Tibial artery (tissue), 4 donors: ENCODE results near the gene PSD4.
A peak's percentile ranks its signal among the peaks of the same experiment; 100 is the strongest.

Experiments
- DNase-seq, 2 donors: peaks; one replicate each; pipeline ENCODE4 v3.0.0-alpha.2; 2019
- H3K27ac ChIP-seq, 2 donors: fragments of 200-600 bp; sonication (generic) in 1 of 2; 1 replicate in 1 of 2; 2 replicates in 1 of 2; pipeline ENCODE4 v1.5.1; 2018 to 2019; ENCODE audit warnings: mild to moderate bottlenecking in 1 of 2
- H3K27me3 ChIP-seq, 2 donors: fragments of 200-600 bp; sonication (generic) in 1 of 2; one replicate each; pipeline versions ENCODE4 v1.5.1 to v1.6.0; 2016 to 2019
- H3K36me3 ChIP-seq, 3 donors: fragments of 200-600 bp; sonication (generic) in 2 of 3; one replicate each; pipeline ENCODE4 v1.5.1; 2016 to 2019; ENCODE audit warnings: mild to moderate bottlenecking in 2 of 3
- H3K4me1 ChIP-seq, 4 donors: fragments of 200-600 bp; sonication (generic) in 2 of 4; 1 replicate in 3 of 4; 2 replicates in 1 of 4; pipeline ENCODE4 v1.5.1; 2016 to 2019
- H3K4me3 ChIP-seq, 2 donors: fragments of 200-600 bp; sonication (generic) in 1 of 2; 1 replicate in 1 of 2; 2 replicates in 1 of 2; pipeline ENCODE4 v1.5.1; 2018 to 2019; ENCODE audit warnings: mild to moderate bottlenecking in 2 of 2
- H3K9me3 ChIP-seq, 3 donors: fragments of 200-600 bp; sonication (generic) in 1 of 3; one replicate each; pipeline ENCODE4 v1.5.1; 2016 to 2019
- CTCF ChIP-seq, 2 experiments: fragments of 200-600 bp in 1 of 2; fragments of 450-650 bp in 1 of 2; IDR thresholded peaks; one replicate each; pipeline ENCODE4 v1.5.1; 2017 to 2019; ENCODE audit warnings: antibody characterized with exemption in 2 of 2, mild to moderate bottlenecking in 1 of 2, moderate library complexity in 1 of 2
- intact Hi-C: fragments of 100-400 bp; cut with DNase I; formaldehyde crosslinking; loops from one replicate; pipeline ENCODE4 v1.15.0; 2023; ENCODE audit warnings: low total_unique reads

Gene PSD4

GRCh38 chr2:113240915-113241911 is 67.4 kb downstream of the PSD4 start:
- intact Hi-C loops: no loop called here
- peak; percentile 85 to 93 for DNase-seq
- no peak overlapping the region for H3K4me3 ChIP-seq
- H3K9me3 ChIP-seq: no peaks in the 10 kb centered on the region
- no peak for TF ChIP-seq CTCF (IDR thresholded peaks at IDR 0.05)
- H3K27ac ChIP-seq: peak overlapping the region; percentile 57 to 67
- no peaks in the 10 kb centered on the region for H3K36me3 ChIP-seq
- H3K4me1 ChIP-seq: peaks cover 0 to 45% (median 24%) of the 10 kb centered on the region in 4 donors
- H3K27me3 ChIP-seq: no peaks in the 10 kb centered on the region

GRCh38 chr2:113242327-113242726 is 68.6 kb downstream of the PSD4 start:
- H3K4me3 ChIP-seq: no peak overlapping the region
- H3K4me1 ChIP-seq: peaks cover 0 to 34% (median 24%) of the 10 kb centered on the region in 4 donors
- no peaks in the 10 kb centered on the region for H3K36me3 ChIP-seq
- no peak for TF ChIP-seq CTCF (IDR thresholded peaks at IDR 0.05)
- no peak overlapping the region for H3K27ac ChIP-seq
- H3K9me3 ChIP-seq: no peaks in the 10 kb centered on the region
- H3K27me3 ChIP-seq: peaks cover 0 to 2% of the 10 kb centered on the region in 2 donors
- DNase-seq: no peak
- intact Hi-C loops: no loop called here

GRCh38 chr2:113245276-113245711 is 71.5 kb downstream of the PSD4 start:
- H3K27ac ChIP-seq: no peak overlapping the region
- DNase-seq: no peak

GRCh38 chr2:113246606-113247005 is 72.8 kb downstream of the PSD4 start:
- intact Hi-C loops: no loop called here
- H3K27me3 ChIP-seq: peaks cover 0 to 2% of the 10 kb centered on the region in 2 donors
- H3K4me3 ChIP-seq: no peak overlapping the region
- no peak for TF ChIP-seq CTCF (IDR thresholded peaks at IDR 0.05)
- H3K9me3 ChIP-seq: no peaks in the 10 kb centered on the region
- H3K27ac ChIP-seq: no peak overlapping the region
- peaks cover 0 to 6% (median 2%) of the 10 kb centered on the region in 4 donors for H3K4me1 ChIP-seq
- no peak for DNase-seq
- no peaks in the 10 kb centered on the region for H3K36me3 ChIP-seq

More at GRCh38 chr2:113245276-113245711, 71.5 kb downstream of the PSD4 start:
- H3K4me3 ChIP-seq: no peak overlapping the region
- peaks cover 0 to 19% (median 14%) of the 10 kb centered on the region in 4 donors for H3K4me1 ChIP-seq
- H3K9me3 ChIP-seq: no peaks in the 10 kb centered on the region
- intact Hi-C loops: no loop called here
- no peaks in the 10 kb centered on the region for H3K36me3 ChIP-seq
- TF ChIP-seq CTCF (IDR thresholded peaks at IDR 0.05): no peak
- H3K27me3 ChIP-seq: peaks cover 0 to 2% of the 10 kb centered on the region in 2 donors

GRCh38 chr2:113248997-113249770 is 75.4 kb downstream of the PSD4 start:
- intact Hi-C loops: loop anchor here (2.0 kb wide), 1 partner anchor 124 kb away; no protein-coding TSS in a partner anchor

More at GRCh38 chr2:113248997-113249770, 75.4 kb downstream of the PSD4 start:
- Histone ChIP-seq H3K27ac (no peak overlapping the region), H3K36me3 (no peaks in the 10 kb centered on the region), H3K27me3 (peaks cover 0 to 2% of the 10 kb centered on the region in 2 donors), H3K9me3 (no peaks in the 10 kb centered on the region), H3K4me1 (no peaks in the 10 kb centered on the region), H3K4me3 (no peak overlapping the region)
- peak; percentile 83 to 87 for DNase-seq
- peak; percentile 87 to 90 for TF ChIP-seq CTCF (IDR thresholded peaks at IDR 0.05)
